Esophagus mucosa (tissue), 1 donor: Measurements from ENCODE around the gene PEX26. TPM values are rescaled to one million over a fixed set of nuclear protein-coding genes. Genes with fewer than 3 reads are reported as not detected.
"Not testable (repeated sequence)": the region's sequence is repeated elsewhere in the genome, so short reads cannot be mapped to it uniquely, and the experiment has no call there.

Experiments used
- ATAC-seq: fragments of 200-7000 bp; cut with Tn5 transposase; one replicate; pipeline ENCODE4 v1.9.1; 2020
- total RNA-seq: library from RNA; stranded (reverse); gene quantifications from one replicate; pipeline ENCODE4 v1.2.4, GENCODE V29; 2023
- donor health status: DM: yes; HTN: yes; CAD: no.

Gene PEX26
- total RNA-seq = 28.8 TPM

- peak; percentile 95 for ATAC-seq
Observed at GRCh38 chr22:18077639-18078328, at the start of gene PEX26. Gene PEX26, plus strand, starts transcription at chr22:18077990. Its CDS starts 387 bp downstream, at chr22:18078377.

GRCh38 chr22:18028817-18029527 is 48.8 kb upstream of the PEX26 start:
- ATAC-seq = peak; percentile 23

DNA sequence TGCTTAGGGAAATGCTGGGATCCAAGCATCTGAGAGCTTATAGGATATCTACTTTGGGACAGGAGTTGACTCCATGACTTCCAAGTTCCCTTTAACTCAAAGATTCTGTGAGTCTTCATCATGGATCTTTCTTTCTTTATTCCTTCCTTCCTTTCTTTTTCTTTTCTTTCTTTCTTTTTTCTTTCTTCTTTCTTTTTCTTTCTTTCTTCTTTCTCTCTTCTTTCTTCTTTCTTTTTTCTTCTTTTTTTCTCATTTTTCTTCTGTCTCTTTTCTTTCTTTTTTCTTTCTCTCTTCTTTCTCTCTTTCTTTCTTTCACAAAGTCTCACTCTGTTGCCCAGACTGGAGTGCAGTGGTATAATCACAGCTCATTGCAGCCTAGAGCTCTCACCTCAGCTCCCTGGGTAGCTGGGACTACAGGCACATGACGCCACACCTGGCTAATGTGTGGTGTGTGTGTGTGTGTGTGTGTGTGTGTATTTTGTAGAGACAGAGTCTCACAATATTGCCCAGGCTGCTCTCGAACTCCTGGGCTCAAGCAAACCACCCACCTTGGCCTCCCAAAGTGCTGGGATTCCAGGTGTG is 48.0 kb upstream of the PEX26 start:
- no peak for ATAC-seq

GRCh38 chr22:18031695-18032454 is 45.9 kb upstream of the PEX26 start:
- peak; percentile 80 for ATAC-seq

- ATAC-seq = peak; percentile 82
Observed at GRCh38 chr22:18032455-18033101, 45.2 kb upstream of the PEX26 start.

DNA sequence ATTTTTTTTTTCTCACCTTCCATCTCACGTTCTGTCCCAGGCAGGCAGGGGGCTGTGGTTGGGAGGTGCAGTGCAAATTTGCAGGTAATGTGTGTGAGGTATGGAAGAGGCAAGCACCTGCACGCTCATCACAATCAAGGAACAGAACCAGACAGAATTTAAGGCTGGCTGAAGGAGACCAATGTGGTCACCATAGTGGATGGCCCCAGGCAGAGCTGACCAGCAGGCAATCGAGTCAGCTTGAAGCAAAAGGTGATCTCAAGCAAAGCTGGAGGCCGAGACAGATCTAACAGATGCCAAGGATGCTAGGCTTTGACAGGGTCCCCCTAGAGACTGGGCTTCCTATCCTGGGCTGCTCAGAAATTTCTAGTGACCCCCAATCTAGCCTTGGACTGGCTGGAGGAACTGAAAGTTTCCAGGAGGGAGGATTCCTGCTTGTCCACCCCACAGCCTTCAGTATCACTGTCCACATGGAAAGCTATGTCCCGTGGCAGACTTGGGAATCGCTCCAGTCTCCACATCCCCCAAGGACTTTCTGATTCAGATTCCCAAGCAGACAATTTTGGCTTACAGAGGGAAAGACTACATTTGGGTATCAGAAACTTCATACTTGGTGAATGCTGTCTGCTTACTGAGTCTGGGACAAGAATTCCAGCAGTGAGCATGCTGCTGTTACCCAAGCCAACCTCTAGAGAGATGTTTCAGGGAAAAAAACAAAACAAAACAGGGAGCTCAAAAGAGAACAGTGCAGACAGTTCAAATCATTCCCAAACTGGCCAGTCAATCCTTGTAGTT is 44.4 kb upstream of the PEX26 start:
- ATAC-seq = no peak

- no peak for ATAC-seq
Observed at GRCh38 chr22:18034076-18034475, 43.7 kb upstream of the PEX26 start.

GRCh38 chr22:18035751-18036150 is 42.0 kb upstream of the PEX26 start:
- peak; percentile 34 for ATAC-seq

DNA sequence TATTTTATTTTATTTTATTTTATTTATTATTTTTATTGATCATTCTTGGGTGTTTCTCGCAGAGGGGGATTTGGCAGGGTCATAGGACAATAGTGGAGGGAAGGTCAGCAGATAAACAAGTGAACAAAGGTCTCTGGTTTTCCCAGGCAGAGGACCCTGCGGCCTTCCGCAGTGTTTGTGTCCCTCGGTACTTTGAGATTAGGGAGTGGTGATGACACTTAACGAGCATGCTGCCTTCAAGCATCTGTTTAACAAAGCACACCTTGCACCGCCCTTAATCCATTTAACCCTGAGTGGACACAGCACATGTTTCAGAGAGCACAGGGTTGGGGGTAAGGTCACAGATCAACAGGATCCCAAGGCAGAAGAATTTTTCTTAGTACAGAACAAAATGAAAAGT is 36.9 kb upstream of the PEX26 start:
- ATAC-seq = not testable (repeated sequence)

DNA sequence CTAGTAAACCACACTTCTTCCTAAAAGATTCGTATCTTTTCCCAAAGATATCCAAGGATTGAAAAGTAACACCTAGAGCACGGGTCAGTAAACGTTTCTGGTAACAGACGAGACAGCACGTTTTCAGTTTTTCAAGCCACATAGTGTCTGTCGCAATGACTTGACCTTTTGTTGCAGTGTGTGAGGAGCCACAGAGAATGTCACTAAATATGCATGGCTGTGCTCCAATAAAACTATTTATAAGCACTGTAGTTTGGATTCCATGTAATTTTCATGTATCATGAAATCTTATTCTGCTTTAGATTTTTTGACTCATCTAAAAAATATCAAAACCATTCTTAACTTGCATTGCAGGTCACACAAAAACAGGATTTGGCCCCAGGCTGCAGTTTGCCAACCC is 35.1 kb upstream of the PEX26 start:
- ATAC-seq = no peak

GRCh38 chr22:18044548-18045271 is 33.1 kb upstream of the PEX26 start:
- ATAC-seq = peak; percentile 76

DNA sequence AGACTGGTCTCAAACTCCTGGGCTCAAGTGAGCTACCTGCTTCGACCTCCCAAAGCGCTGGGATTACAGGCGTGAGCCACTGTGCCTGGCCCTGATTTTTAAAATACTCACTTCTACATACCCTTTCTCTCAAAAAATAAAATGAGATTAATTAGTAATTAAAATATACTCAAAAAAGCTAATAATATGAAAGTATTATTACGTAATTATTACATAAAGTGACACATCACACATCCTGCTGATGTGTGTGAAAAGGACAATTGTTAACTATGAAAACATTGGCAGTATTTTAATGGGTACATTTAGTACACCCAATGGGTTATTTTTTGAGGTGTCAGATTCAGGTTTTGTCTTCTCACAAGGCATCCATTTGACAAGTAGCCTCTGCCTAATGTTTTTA is 32.0 kb upstream of the PEX26 start:
- ATAC-seq = no peak

GRCh38 chr22:18048041-18048440 is 29.7 kb upstream of the PEX26 start:
- ATAC-seq = no peak

DNA sequence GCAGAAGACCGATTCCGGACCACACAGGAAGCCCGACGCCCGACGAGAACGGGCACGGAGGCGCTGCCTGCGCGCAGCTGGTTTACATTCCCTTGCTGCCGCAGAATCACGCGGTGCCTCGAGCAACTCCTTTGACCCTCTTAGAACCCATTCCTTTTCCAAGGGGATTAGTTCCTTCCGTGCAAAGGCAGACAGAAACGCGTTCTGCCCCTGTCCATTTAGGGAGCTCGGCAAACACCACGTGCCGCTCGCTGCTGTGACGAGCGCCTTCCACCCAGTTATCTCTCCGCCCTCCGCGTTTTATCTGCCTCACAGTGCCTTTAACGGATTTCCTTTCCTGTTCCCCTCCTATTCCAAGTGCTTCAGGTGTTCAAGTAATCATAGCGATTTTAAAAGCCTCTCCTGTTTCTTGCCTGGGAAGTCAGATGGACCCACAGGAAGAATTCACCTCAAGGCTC is 29.3 kb upstream of the PEX26 start:
- peak; percentile 36 for ATAC-seq

DNA sequence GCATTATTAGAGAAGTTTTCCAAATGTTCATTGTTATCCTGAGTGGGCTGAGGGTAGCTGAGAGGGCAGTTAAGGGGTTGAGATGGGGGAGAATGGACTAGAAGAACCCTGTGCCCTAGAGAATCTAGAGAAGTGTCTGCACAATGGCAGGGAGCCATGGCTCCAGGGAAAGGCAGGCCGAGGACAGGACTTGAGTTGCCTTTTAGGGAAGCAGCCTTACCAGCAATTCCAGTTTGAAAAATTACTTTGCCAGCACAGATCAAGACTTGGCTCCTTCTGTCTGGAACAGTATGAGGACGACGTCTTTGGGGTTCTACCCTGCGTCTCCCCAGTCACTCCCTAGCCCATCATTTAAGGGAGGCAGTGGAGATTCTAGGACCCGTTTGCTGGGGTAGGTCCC is 27.7 kb upstream of the PEX26 start:
- ATAC-seq = peak; percentile 86

GRCh38 chr22:18051113-18051512 is 26.7 kb upstream of the PEX26 start:
- peak; percentile 40 for ATAC-seq

DNA sequence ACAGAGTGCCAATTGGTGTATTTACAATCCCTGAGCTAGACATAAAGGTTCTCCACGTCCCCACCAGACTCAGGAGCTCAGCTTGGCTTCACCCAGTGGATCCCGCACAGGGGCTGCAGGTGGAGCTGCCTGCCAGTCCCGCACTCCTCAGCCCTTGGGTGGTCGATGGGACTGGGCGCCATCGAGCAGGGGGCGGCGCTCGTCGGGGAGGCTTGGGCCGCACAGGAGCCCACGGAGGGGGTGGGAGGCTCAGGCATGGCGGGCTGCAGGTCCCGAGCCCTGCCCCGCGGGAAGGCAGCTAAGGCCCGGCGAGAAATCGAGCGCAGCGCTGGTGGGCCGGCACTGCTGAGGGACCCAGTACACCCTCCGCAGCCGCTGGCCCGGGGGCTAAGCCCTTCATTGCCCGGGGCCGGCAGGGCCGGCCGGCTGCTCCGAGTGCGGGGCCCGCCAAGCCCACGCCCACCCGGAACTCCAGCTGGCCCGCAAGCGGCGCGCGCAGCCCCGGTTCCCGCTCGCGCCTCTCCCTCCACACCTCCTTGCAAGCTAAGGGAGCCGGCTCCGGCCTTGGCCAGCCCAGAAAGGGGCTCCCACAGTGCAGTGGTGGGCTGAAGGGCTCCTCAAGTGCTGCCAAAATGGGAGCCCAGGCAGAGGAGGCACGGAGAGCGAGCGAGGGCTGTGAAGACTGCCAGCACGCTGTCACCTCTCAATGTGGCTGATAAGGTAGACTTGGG is 24.4 kb upstream of the PEX26 start:
- not testable (repeated sequence) for ATAC-seq

DNA sequence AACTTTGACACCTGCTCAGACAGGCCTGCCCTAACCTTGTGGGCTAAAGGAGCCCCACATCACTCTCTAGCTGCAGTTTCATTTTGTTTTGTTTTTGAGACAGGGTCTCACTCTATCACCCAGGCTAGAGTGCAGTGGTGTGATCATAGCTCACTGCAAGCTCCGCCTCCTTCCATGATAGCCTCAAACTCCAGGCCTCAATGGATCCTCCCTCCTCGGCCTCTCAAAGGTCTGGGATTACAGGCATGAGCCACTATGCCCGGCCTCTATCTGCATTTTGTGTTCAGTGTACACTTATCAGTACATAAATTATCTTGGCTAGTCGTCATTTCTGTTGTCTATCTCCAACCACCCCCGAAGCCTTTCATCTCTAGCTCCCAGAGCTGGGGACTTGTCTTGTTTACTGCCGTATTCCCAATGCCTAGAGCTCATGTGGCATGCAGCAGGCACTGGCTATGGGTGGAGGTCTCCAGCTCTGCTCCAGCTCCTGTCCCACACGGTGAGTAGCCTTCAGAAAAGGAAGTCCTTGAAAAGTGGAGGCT is 22.1 kb upstream of the PEX26 start:
- ATAC-seq = no peak

GRCh38 chr22:18056161-18056666 is 21.6 kb upstream of the PEX26 start:
- peak; percentile 30 for ATAC-seq
